ENCODE measurements around the gene FHOD3.
A peak's percentile ranks its signal among the peaks of the same experiment; 100 is the strongest.

FHOD3 gene

DNA sequence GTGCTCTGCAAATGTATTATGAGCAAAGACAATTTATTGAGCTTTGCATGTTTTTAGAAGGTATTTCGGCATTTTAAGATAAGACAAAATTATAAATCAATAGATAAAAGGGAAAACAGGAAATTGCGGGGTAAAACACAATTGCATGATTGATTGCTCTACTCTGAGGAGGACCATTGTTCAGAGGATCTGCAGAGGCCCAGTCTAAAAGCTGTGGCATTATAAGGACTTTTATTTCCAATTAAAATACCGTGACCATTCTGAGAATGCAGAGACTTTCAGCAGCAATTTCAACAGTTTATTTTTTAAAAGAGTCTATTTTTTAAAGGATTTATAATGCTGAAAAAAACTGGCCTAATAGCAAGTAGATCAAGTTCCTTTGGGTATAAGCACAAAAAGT is 469.3 kb downstream of the FHOD3 start:
- no peak for FAIRE-seq

DNA sequence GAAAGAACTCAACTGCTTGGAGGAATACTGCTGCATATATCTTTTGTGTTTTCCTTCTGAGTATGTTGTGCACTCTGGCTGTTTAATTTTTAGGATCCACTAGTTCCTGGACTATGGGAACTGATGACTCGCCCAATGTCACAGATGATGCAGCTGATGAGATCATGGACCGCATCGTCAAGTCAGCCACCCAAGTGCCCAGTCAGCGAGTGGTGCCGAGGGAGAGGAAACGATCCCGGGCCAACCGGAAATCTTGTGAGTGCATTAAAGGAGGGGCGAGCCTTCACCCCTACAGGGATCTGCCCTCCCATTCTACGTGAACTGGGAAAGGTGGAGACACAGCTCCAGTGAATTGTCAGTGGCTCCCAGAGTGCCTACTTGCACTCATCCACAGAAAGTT is 471.7 kb downstream of the FHOD3 start:
- FAIRE-seq, result no peak

GRCh38 chr18:36769611-36770314 is 472.2 kb downstream of the FHOD3 start:
- no peak for FAIRE-seq

GRCh38 chr18:36770315-36770946 is 472.9 kb downstream of the FHOD3 start:
- no peak for FAIRE-seq

DNA sequence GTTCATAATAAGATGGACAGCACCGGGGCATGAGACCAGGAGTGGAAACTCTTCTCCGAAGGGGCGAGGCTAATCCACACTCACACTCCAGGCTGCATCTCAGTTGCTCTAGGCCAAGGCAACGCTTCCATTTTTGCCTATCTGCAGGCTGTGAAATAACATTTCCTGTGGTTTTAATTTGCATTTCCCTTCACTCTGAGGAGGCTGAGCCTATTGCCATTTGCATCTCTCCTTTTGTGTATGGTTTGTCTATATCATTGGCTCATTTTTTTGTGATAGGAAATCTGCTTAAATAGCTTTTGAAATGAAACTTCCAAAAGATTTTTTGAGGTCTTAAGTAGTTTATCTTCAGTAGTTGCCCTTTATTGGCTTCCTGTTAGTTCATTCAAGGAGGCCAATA is 473.7 kb downstream of the FHOD3 start:
- FAIRE-seq, result no peak

DNA sequence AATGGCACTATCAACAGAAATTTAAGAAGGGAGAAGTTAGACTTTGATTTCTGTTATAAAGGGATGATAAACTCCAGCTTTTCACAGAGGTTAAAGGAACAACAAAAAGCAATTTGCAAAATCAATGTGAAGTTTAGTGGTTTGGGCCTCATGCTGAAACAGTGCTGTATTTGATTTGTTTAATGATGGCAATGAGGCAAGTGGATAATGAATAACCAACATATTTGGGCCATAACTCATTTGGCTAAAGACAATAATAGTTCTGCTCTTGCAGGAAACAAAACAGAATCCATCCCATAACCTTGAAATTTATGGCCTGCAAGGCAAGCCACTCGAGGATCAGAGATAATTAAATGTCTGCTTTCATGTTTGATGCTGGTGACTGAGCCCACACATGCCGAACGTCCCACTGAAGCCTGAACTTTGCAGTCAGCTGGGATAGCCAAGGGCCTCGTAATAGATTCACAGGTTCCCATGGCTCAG is 474.8 kb downstream of the FHOD3 start:
- no peak for FAIRE-seq

DNA sequence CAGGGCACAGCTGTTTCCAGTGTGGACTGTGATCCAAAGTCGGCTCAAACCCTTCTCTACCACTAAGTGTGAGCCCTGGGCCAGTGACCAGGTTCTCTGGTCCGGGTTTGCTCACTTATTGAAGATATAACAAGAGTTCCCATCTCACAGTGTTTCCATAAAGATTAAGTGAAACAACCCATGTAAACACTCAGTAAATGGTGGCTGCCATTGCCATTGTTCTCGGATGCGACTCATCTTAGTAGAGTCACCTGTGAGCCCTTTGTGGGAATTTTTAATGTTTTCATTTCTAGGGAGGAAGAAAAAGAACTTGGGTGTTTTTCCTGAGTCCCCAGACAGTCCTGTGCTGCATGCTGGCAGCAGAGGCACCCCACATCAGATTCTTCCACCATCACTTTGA is 477.9 kb downstream of the FHOD3 start:
- FAIRE-seq, result no peak

DNA sequence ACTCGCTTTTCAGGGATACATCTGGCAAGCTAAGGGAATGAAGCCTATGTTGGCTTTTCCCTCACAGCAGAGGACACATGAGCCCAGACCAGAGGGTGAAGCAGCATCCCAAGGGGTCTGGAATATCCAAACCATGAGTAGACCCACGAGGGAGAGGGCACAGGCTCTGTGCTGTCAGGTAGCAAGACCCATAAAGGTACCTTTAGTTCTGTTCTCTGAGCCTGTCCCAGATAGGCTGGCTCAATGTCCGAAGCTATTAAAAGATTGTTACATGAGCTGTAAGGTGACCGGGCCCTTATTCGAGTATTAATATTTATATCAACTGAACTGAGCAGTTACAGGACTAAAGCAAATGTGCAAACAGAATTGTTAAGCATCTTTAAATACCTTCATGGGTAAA is 479.1 kb downstream of the FHOD3 start:
- FAIRE-seq, result no peak

GRCh38 chr18:36777566-36777965 is 480.1 kb downstream of the FHOD3 start:
- FAIRE-seq, result no peak

- FAIRE-seq, result no peak
Observed at GRCh38 chr18:36780748-36781147, 483.2 kb downstream of the FHOD3 start.

- FAIRE-seq, result no peak
Observed at GRCh38 chr18:36782710-36783109, 485.2 kb downstream of the FHOD3 start.

GRCh38 chr18:36783792-36784191 is 486.3 kb downstream of the FHOD3 start:
- FAIRE-seq, result no peak

- no peak for FAIRE-seq
Observed at GRCh38 chr18:36786686-36787085, 489.2 kb downstream of the FHOD3 start.

DNA sequence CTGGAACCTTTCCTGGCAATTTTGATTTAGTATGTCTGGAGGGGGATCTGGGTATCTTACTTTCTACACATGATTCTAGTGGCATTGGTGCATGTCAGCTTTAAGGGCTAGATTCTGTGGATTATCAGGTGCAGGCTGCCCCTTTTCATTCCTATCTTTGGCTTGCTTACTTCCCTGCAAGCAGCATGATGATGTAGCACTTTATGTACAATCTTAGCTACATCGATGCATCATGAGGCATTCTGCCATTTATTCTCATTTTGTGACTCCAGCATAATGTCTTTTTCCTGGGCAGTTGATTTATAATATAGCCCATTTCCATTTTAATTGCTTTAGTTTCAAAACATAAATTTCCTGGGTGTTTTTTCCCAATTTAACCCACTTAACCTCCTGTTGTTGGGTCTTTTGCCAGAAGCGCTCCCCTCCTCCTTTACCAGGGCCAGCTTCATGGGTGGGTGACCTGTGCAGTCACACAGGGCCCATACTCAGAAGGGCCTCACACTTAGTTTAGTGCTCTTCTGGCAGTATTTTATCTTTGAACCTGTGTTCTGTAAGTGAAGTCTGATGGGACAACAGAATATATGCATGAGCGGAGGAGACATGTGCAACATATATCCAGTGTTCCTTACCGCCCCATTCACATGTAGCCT is 495.2 kb downstream of the FHOD3 start:
- no peak for FAIRE-seq

DNA sequence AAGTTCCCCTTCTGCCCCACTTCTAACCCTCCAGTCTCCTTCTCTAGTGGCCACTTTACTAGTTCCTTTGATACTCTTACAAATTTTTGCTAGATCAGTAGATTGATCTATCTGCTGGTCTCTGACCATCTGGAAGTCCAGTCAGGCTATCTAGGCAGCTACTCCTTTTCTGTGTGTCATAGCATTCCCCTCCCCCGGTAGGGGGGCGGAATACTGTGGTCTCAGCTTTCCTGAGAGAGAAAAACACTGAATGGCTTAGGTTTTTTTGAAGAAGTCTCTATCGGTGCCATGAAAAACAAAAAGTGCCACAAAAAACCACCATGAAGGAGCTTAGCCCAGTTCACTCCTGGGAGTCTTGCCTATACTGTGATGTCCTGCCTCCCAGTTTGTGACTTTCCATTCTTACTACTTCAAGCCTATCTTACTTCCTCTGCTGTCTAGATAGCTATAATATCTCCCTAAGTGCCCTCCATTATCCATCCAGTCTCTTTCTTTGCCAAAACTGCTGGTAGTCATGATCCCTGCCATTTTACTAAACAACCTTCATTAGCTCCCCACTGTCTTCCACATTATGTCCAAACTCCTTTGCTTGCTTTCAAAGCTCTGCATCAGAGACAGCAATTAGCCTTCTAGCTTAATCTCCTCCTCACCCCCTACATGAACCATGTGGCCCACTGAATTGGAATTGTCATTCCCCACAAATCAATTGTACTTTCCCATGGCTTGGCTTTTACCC is 501.4 kb downstream of the FHOD3 start:
- FAIRE-seq, result no peak

- no peak for FAIRE-seq
Observed at GRCh38 chr18:36805105-36805504, 507.6 kb downstream of the FHOD3 start.

DNA sequence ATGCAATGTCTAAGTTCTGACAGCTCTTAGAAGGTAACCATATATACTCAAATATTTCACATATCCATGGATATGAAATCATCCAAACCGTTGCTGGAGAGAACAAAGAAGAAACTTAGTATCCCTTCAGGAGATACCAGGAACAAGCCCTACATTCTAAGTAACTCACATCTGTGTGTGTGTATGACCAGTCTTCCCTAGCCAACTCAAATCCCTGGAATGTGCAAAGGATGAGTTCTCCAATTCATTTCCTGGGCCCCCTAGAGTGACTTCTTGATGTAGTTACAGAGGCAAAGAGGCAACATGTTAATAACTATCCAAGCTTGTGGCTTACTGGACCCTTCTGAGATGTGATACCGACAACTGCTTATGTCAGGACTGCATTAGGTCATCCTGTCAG is 511.2 kb downstream of the FHOD3 start:
- FAIRE-seq, result no peak

GRCh38 chr18:36809590-36810381 is 512.3 kb downstream of the FHOD3 start:
- FAIRE-seq, result peak; percentile 73

DNA sequence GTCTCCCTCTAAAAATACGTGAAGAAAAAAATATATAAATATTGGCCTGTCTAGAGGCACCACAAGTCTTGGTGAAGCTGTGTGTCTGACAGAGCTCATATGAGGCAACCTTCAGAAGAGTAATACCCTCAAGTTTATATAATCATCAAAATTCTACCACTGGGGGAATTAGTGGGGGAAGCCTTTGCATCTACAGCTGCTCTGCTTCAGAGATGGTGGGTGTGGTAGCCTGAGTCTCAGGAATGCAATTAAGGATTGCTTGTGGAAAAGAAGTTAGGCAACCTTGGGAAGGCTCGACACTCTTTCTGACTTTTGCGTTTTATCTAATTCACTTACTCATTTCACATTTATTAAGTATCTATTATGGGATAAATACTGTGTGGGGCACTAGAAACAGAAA is 513.9 kb downstream of the FHOD3 start:
- FAIRE-seq, result no peak

DNA sequence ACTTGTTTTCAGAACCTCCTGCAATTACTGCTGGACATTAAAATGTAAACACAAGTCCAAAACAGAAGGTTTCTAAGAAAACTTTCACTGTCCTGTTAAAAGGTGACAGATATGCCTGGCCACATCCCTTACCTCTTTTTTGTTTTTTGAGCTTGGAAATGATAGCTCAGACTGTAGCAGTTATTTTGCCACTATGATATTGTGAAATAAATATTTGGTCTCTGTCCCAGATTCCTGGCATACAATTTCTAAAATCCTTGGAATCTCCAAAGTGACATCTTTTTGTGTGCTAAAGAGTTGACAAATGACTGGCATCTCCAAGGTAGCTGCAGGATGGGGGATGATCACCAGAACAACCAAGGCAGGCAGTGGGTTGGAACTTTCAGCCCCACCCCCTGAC is 514.4 kb downstream of the FHOD3 start:
- FAIRE-seq, result no peak

GRCh38 chr18:36812678-36813077 is 515.2 kb downstream of the FHOD3 start:
- FAIRE-seq, result no peak

DNA sequence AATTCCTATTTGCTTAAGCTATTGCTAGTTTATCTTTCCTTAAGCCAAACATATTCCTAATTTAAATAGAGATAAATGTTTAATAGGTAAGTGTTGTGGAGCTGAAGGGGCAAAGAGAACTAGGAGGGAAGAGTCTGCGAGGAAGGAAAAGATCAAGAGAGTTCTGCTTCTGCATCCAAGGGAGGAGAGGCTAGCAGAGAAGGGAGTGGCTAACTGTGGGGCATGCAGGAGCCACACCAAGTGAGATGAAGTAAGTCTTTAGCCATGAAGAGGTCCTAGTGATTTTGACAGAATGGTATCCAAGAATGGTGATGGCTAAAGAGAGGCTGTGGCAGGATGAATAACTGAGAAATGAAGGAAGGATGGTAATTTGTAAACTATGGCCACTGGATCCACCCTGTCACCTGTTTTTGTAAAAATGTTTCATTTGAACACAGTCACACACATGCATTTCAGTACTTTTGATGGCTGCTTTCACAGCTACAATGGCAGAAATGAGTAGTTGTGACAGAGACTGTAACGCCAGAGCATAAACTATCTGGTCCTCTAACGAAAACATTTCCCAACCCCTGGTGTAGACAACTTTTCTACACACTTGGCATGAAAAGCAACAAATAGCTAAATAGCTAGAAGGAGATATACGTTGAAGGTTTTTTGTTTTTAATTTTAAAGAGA is 515.7 kb downstream of the FHOD3 start:
- FAIRE-seq, result no peak
